ENCODE results near the gene SH2D3C.

GRCh38 chr9:127769101-127769500 lies 9.4 kb downstream of the SH2D3C start:
- TF ChIP-seq CTCF (conservative IDR thresholded peaks at IDR 0.05 in 1 of 2, IDR thresholded peaks at IDR 0.05 in 1 of 2; ENCODE audit: extremely low read depth in 1 of 2, insufficient read depth in 1 of 2, low read depth in 1 of 2, low read length in 2 of 2) = no peak
- no peak for TF ChIP-seq EZH2 (IDR thresholded peaks at IDR 0.05; ENCODE audit: borderline replicate concordance, low read length)

All from mammary epithelial cell (primary cell).